Upper lobe of left lung (tissue), 4 donors: Measurements from ENCODE around the gene CIBAR2.

Experiments
- CTCF ChIP-seq, 6 experiments: fragments of 450-650 bp in 4 of 6; fragments of 200-600 bp in 2 of 6; sonication (generic) in 2 of 6; IDR thresholded peaks; one replicate each; pipeline ENCODE4 v1.5.1; 2016 to 2019; ENCODE audit warnings: antibody characterized with exemption in 6 of 6
- EP300 ChIP-seq, 4 donors: sonication (generic); formaldehyde crosslinking; IDR thresholded peaks; one replicate each; pipeline ENCODE4 v1.5.1; 2017; ENCODE audit warnings: antibody characterized with exemption in 4 of 4, control low read depth in 2 of 4
- POLR2A ChIP-seq, 4 donors: fragments of 450-650 bp; IDR thresholded peaks; one replicate each; pipeline ENCODE4 v1.5.1; 2016 to 2017; ENCODE audit warnings: antibody characterized with exemption in 4 of 4, mild to moderate bottlenecking in 2 of 4

DNA sequence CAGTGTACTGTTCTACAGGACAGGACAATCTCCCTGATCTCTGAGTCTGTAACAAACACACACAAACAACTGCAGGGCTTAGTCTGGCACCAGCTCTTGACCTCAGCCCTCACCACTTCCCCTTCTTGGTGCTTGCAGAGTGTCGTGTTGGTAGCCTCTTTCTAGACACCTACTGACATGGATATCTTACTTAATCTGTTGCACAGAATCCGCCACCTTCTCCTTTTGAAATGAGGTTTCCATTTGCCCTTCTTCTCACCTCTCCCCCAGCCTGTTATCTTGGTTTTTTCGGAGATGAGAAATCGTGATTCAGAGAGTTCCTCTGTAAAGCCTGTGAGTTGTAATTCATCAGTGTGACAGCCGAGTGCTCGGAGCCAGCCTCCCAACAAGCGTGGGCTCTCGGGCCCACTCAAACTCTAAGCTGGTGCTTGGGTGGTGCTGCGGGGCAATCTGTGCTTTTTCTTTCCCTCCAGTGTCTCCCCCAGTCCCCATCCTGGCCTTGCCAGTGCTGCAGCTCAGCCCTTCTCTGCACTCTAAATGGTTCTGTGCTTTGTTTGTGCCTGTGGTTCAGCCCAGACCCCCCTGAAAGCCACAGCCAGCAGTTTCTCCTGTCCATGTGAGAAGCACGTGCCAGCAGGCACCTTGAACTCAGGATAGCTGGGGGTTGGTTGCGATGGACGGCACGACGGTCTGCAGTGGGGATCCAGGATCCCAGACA lies 56.6 kb downstream of the CIBAR2 start:
- TF ChIP-seq CTCF (IDR thresholded peaks at IDR 0.05): no peak
- peak in 2 of 4 donors; percentile 40 to 42 for TF ChIP-seq EP300 (IDR thresholded peaks at IDR 0.05)
- TF ChIP-seq POLR2A (IDR thresholded peaks at IDR 0.05): peak in 1 of 4 donors; percentile 27
